DOHH2 (cell line): Measurements from ENCODE around the gene EIF3K.

ENCODE experiments used
- H3F3A ChIP-seq: fragments of 200-600 bp; sonication (generic), shearing (Covaris generic); 2 replicates; pipeline ENCODE4 v1.6.0; 2016; ENCODE audit warnings: antibody characterized with exemption, mild to moderate bottlenecking; ENCODE audit not compliant: control insufficient read depth, insufficient read depth
- H3K27ac ChIP-seq: fragments of 200-600 bp; sonication (generic); 2 replicates; pipeline ENCODE4 v1.5.1; 2014; ENCODE audit warnings: low read depth, mild to moderate bottlenecking, low read length, moderate library complexity
- H3K27me3 ChIP-seq: fragments of 200-600 bp; sonication (generic); 2 replicates; pipeline ENCODE4 v1.6.1; 2014; ENCODE audit warnings: mild to moderate bottlenecking, low read length, mixed read lengths; ENCODE audit not compliant: control insufficient read depth
- H3K36me3 ChIP-seq: fragments of 200-600 bp; sonication (generic); 2 replicates; pipeline ENCODE4 v1.6.1; 2014; ENCODE audit warnings: mild to moderate bottlenecking, low read length, moderate library complexity, mixed read lengths; ENCODE audit not compliant: control insufficient read depth
- H3K4me1 ChIP-seq: fragments of 200-600 bp; sonication (generic); 2 replicates; pipeline ENCODE4 v1.6.1; 2014; ENCODE audit warnings: mild to moderate bottlenecking, low read length, mixed read lengths; ENCODE audit not compliant: control insufficient read depth
- H3K4me2 ChIP-seq: fragments of 200-600 bp; sonication (generic); 2 replicates; pipeline ENCODE4 v1.6.0; 2014; ENCODE audit warnings: mild to moderate bottlenecking, low read length, moderate library complexity
- H3K4me3 ChIP-seq: fragments of 200-600 bp; sonication (generic); 2 replicates; pipeline ENCODE4 v1.5.1; 2014; ENCODE audit warnings: mild to moderate bottlenecking, low read length, mixed read lengths
- H3K79me2 ChIP-seq: fragments of 200-600 bp; sonication (generic); 2 replicates; pipeline ENCODE4 v1.6.1; 2014; ENCODE audit warnings: mild to moderate bottlenecking, low read length, mixed read lengths; ENCODE audit not compliant: control insufficient read depth
- H3K9me2 ChIP-seq: fragments of 200-600 bp; sonication (generic); replicated peaks from 2 replicates; pipeline ENCODE4 v1.6.1; 2014; ENCODE audit warnings: mild to moderate bottlenecking, low read length, mixed read lengths; ENCODE audit not compliant: control insufficient read depth
- H3K9me3 ChIP-seq: fragments of 200-600 bp; sonication (generic); 2 replicates; pipeline ENCODE4 v1.6.1; 2014; ENCODE audit warnings: antibody characterized with exemption, low read length, mixed read lengths; ENCODE audit not compliant: control insufficient read depth, insufficient read depth
- H4K20me1 ChIP-seq: fragments of 200-600 bp; sonication (generic); 2 replicates; pipeline ENCODE4 v1.6.0; 2014; ENCODE audit warnings: low read depth, mild to moderate bottlenecking, antibody characterized with exemption, low read length, moderate library complexity; ENCODE audit not compliant: control insufficient read depth, insufficient read depth
- CTCF ChIP-seq: fragments of 200-600 bp; sonication (generic); IDR thresholded peaks from one replicate; pipeline ENCODE4 v1.5.1; 2014; ENCODE audit warnings: antibody characterized with exemption, mild to moderate bottlenecking, low read depth, low read length; ENCODE audit not compliant: poor library complexity, severe bottlenecking
- EZH2phosphoT487 ChIP-seq: fragments of 200-600 bp; sonication (generic); IDR thresholded peaks from 2 replicates; pipeline ENCODE4 v1.6.1; 2017; ENCODE audit warnings: borderline replicate concordance, mild to moderate bottlenecking, antibody characterized with exemption, low read length, moderate library complexity, mixed read lengths

Gene EIF3K

GRCh38 chr19:38664503-38665211 lies 45.7 kb downstream of the EIF3K start:
- H3K4me1 ChIP-seq, result peaks cover 61% of the 10 kb centered on the region
- H3K79me2 ChIP-seq, result peaks cover 97% of the 10 kb centered on the region
- peak overlapping the region; percentile 86 for H3K4me2 ChIP-seq
- no peak overlapping the region; the same call in 1 of the 2 replicates for H3K27ac ChIP-seq
- no peaks in the 10 kb centered on the region for H3K9me3 ChIP-seq
- no peaks in the 10 kb centered on the region for H3K9me2 ChIP-seq
- H4K20me1 ChIP-seq, result peaks cover 27% of the 10 kb centered on the region
- H3F3A ChIP-seq, result peaks cover 6% of the 10 kb centered on the region; the same call in 1 of the 2 replicates
- H3K27me3 ChIP-seq, result no peaks in the 10 kb centered on the region
- TF ChIP-seq EZH2phosphoT487, result no peak
- no peak for TF ChIP-seq CTCF
- H3K36me3 ChIP-seq, result peaks cover 11% of the 10 kb centered on the region
- H3K4me3 ChIP-seq, result peak overlapping the region; percentile 16; the same call in 1 of the 2 replicates

- H3K4me1 ChIP-seq, result peaks cover 61% of the 10 kb centered on the region
- H3K27me3 ChIP-seq, result no peaks in the 10 kb centered on the region
- no peaks in the 10 kb centered on the region for H3K9me2 ChIP-seq
- peaks cover 6% of the 10 kb centered on the region; the same call in 1 of the 2 replicates for H3F3A ChIP-seq
- H3K27ac ChIP-seq, result peak overlapping the region; percentile 81; the same call in 1 of the 2 replicates
- peaks cover 97% of the 10 kb centered on the region for H3K79me2 ChIP-seq
- TF ChIP-seq EZH2phosphoT487 (no peak), CTCF (no peak)
- peaks cover 27% of the 10 kb centered on the region for H4K20me1 ChIP-seq
- H3K36me3 ChIP-seq, result peaks cover 17% of the 10 kb centered on the region
- no peaks in the 10 kb centered on the region for H3K9me3 ChIP-seq
- H3K4me3 ChIP-seq, result peak overlapping the region; percentile 67; the same call in 1 of the 2 replicates
- H3K4me2 ChIP-seq, result peak overlapping the region; percentile 86
Measured at GRCh38 chr19:38665219-38665931, 46.4 kb downstream of the EIF3K start.

- no peak for TF ChIP-seq EZH2phosphoT487
- no peak for TF ChIP-seq CTCF
- H3K36me3 ChIP-seq, result peaks cover 17% of the 10 kb centered on the region
- H3K9me3 ChIP-seq, result no peaks in the 10 kb centered on the region
- H3K9me2 ChIP-seq, result no peaks in the 10 kb centered on the region
- peaks cover 96% of the 10 kb centered on the region for H3K79me2 ChIP-seq
- peak overlapping the region; percentile 81 for H3K27ac ChIP-seq
- peaks cover 6% of the 10 kb centered on the region; the same call in 1 of the 2 replicates for H3F3A ChIP-seq
- peak overlapping the region; percentile 67 for H3K4me3 ChIP-seq
- H3K27me3 ChIP-seq, result no peaks in the 10 kb centered on the region
- peak overlapping the region; percentile 86 for H3K4me2 ChIP-seq
- peaks cover 61% of the 10 kb centered on the region for H3K4me1 ChIP-seq
- peaks cover 27% of the 10 kb centered on the region for H4K20me1 ChIP-seq
Measured at GRCh38 chr19:38665950-38666662, 47.1 kb downstream of the EIF3K start.
